ENCODE measurements around the gene ENDOG.
"Not testable (repeated sequence)": the region's sequence is repeated elsewhere in the genome, so short reads cannot be mapped to it uniquely, and the experiment has no call there.

ENDOG gene

GRCh38 chr9:128851779-128852600 lies 33.7 kb downstream of the ENDOG start:
- TF ChIP-seq CTCF (IDR thresholded peaks at IDR 0.05; ENCODE audit: low read depth, low read length): peak; percentile 23
- H3K4me3 ChIP-seq (ENCODE audit: low read depth, low read length); in situ Hi-C loops (cut with HindIII; ENCODE audit: low sequenced_read_pairs): not testable (repeated sequence)
- peak; percentile 34 for DNase-seq (ENCODE audit: low read depth, low spot score)

GRCh38 chr9:128852646-128853045 lies 34.3 kb downstream of the ENDOG start:
- DNase-seq (ENCODE audit: low read depth, low spot score); H3K4me3 ChIP-seq (ENCODE audit: low read depth, low read length); in situ Hi-C loops (cut with HindIII; ENCODE audit: low sequenced_read_pairs): not testable (repeated sequence)

- H3K4me3 ChIP-seq (ENCODE audit: low read depth, low read length); in situ Hi-C loops (cut with HindIII; ENCODE audit: low sequenced_read_pairs); DNase-seq (ENCODE audit: low read depth, low spot score): not testable (repeated sequence)
Observed at GRCh38 chr9:128854454-128854853, 36.2 kb downstream of the ENDOG start.

GRCh38 chr9:128858476-128858875 lies 40.2 kb downstream of the ENDOG start:
- DNase-seq (ENCODE audit: low read depth, low spot score); in situ Hi-C loops (cut with HindIII; ENCODE audit: low sequenced_read_pairs); H3K4me3 ChIP-seq (ENCODE audit: low read depth, low read length): not testable (repeated sequence)

- TF ChIP-seq CTCF (IDR thresholded peaks at IDR 0.05; ENCODE audit: low read depth, low read length): no peak
Observed at GRCh38 chr9:128860937-128861336, 42.6 kb downstream of the ENDOG start.

GRCh38 chr9:128861501-128861900 lies 43.2 kb downstream of the ENDOG start:
- in situ Hi-C loops (cut with HindIII; ENCODE audit: low sequenced_read_pairs): no loop called here

More at GRCh38 chr9:128860937-128861336, 42.6 kb downstream of the ENDOG start:
- H3K4me3 ChIP-seq (ENCODE audit: low read depth, low read length): no peak overlapping the region
- DNase-seq (ENCODE audit: low read depth, low spot score): no peak
- in situ Hi-C loops (cut with HindIII; ENCODE audit: low sequenced_read_pairs): no loop called here

GRCh38 chr9:128862401-128862851 lies 44.1 kb downstream of the ENDOG start:
- TF ChIP-seq CTCF (IDR thresholded peaks at IDR 0.05; ENCODE audit: low read depth, low read length): no peak
- H3K4me3 ChIP-seq (ENCODE audit: low read depth, low read length): no peak overlapping the region
- in situ Hi-C loops (cut with HindIII; ENCODE audit: low sequenced_read_pairs): no loop called here
- no peak for DNase-seq (ENCODE audit: low read depth, low spot score)

More at GRCh38 chr9:128861501-128861900, 43.2 kb downstream of the ENDOG start:
- no peak for DNase-seq (ENCODE audit: low read depth, low spot score)
- H3K4me3 ChIP-seq (ENCODE audit: low read depth, low read length): no peak overlapping the region
- TF ChIP-seq CTCF (IDR thresholded peaks at IDR 0.05; ENCODE audit: low read depth, low read length): no peak

- H3K4me3 ChIP-seq (ENCODE audit: low read depth, low read length): no peak overlapping the region
- in situ Hi-C loops (cut with HindIII; ENCODE audit: low sequenced_read_pairs): no loop called here
- peak; percentile 47 for DNase-seq (ENCODE audit: low read depth, low spot score)
- peak; percentile 88 for TF ChIP-seq CTCF (IDR thresholded peaks at IDR 0.05; ENCODE audit: low read depth, low read length)
Observed at GRCh38 chr9:128863647-128864046, 45.3 kb downstream of the ENDOG start.
